GM23338 (cell line): ENCODE results near the gene MPPED1. TPM values are rescaled to one million over a fixed set of nuclear protein-coding genes. Genes with fewer than 3 reads are reported as not detected.

Source experiments
- ATAC-seq: fragments of 200-7000 bp; cut with Tn5 transposase; 3 replicates; pipeline ENCODE4 v1.9.1; 2020
- DNase-seq: peaks from one replicate; pipeline ENCODE4 v3.0.0-alpha.2; 2015; ENCODE audit warnings: low spot score
- H2AFZ ChIP-seq: fragments of 200-600 bp; sonication (generic); 2 replicates; pipeline ENCODE4 v1.8.0; 2016; ENCODE audit warnings: antibody characterized with exemption, mild to moderate bottlenecking, moderate library complexity
- H3F3A ChIP-seq: fragments of 200-600 bp; sonication (generic); replicated peaks from 2 replicates; pipeline ENCODE4 v1.8.0; 2017; ENCODE audit warnings: antibody characterized with exemption, mixed run types, low read depth
- H3K27ac ChIP-seq: fragments of 200-600 bp; sonication (generic); 2 replicates; pipeline ENCODE4 v1.6.1; 2016; ENCODE audit warnings: low read depth
- H3K27me3 ChIP-seq: fragments of 200-600 bp; sonication (generic); 2 replicates; pipeline ENCODE4 v1.8.0; 2016; ENCODE audit warnings: mild to moderate bottlenecking, mixed run types, moderate library complexity; ENCODE audit not compliant: insufficient read depth
- H3K36me3 ChIP-seq: fragments of 200-600 bp; sonication (generic); 2 replicates; pipeline ENCODE4 v1.8.0; 2016; ENCODE audit warnings: mild to moderate bottlenecking; ENCODE audit not compliant: insufficient read depth
- H3K4me1 ChIP-seq: fragments of 200-600 bp; sonication (generic); 2 replicates; pipeline ENCODE4 v1.8.0; 2016; ENCODE audit warnings: mild to moderate bottlenecking, moderate library complexity; ENCODE audit not compliant: insufficient read depth
- H3K4me2 ChIP-seq: fragments of 200-600 bp; sonication (generic); 2 replicates; pipeline ENCODE4 v1.7.1; 2017; ENCODE audit warnings: mixed run types
- H3K4me3 ChIP-seq: fragments of 200-600 bp; sonication (generic); 2 replicates; pipeline ENCODE4 v1.6.1; 2016; ENCODE audit warnings: mixed run types
- H3K79me2 ChIP-seq: fragments of 200-600 bp; sonication (generic); replicated peaks from 2 replicates; pipeline ENCODE4 v1.8.0; 2017; ENCODE audit warnings: mild to moderate bottlenecking; ENCODE audit not compliant: insufficient read depth
- H3K9me2 ChIP-seq: fragments of 200-600 bp; sonication (generic); 2 replicates; pipeline ENCODE4 v1.8.0; 2017; ENCODE audit not compliant: insufficient read depth
- H4K20me1 ChIP-seq: fragments of 200-600 bp; sonication (generic); replicated peaks from 2 replicates; pipeline ENCODE4 v1.8.0; 2017; ENCODE audit warnings: mild to moderate bottlenecking; ENCODE audit not compliant: insufficient read depth
- H3K27ac Mint-ChIP-seq: 2 replicates; pipeline ENCODE4 v1.8.0; 2020; ENCODE audit warnings: inconsistent platforms, mild to moderate bottlenecking, moderate library complexity, mixed read lengths
- H3K27me3 Mint-ChIP-seq: 3 replicates; pipeline ENCODE4 v1.8.0; 2022; ENCODE audit warnings: low read depth, mild to moderate bottlenecking, moderate library complexity, mixed read lengths, inconsistent platforms; ENCODE audit not compliant: insufficient read depth, poor library complexity
- H3K36me3 Mint-ChIP-seq: 3 replicates; pipeline ENCODE4 v1.8.0; 2021; ENCODE audit warnings: low read depth, mild to moderate bottlenecking, inconsistent platforms, moderate library complexity, mixed read lengths
- H3K4me1 Mint-ChIP-seq: 3 replicates; pipeline ENCODE4 v1.8.0; 2020; ENCODE audit warnings: mild to moderate bottlenecking, inconsistent platforms, mixed read lengths
- H3K4me3 Mint-ChIP-seq: 3 replicates; pipeline ENCODE4 v1.8.0; 2021; ENCODE audit warnings: moderate library complexity, mild to moderate bottlenecking, inconsistent platforms, mixed read lengths
- H3K9me3 Mint-ChIP-seq: 3 replicates; pipeline ENCODE4 v1.8.0; 2020; ENCODE audit warnings: moderate library complexity, mild to moderate bottlenecking, inconsistent platforms, mixed read lengths
- CREB1 ChIP-seq: fragments of 250-450 bp; sonication (Bioruptor Pico); IDR thresholded peaks from 2 replicates; pipeline ENCODE4 v1.5.0; 2020; ENCODE audit warnings: low read depth, mild to moderate bottlenecking, moderate library complexity
- CTCF ChIP-seq, 2 experiments: fragments of 200-600 bp in 1 of 2; sonication (generic) in 1 of 2; conservative IDR thresholded peaks; 2 replicates each; pipeline versions ENCODE4 v1.5.1 to v1.6.1; 2016 to 2017; ENCODE audit warnings: antibody characterized with exemption in 2 of 2, low read depth in 2 of 2, mild to moderate bottlenecking in 2 of 2, moderate library complexity in 1 of 2
- ETS1 ChIP-seq: IDR thresholded peaks from 2 replicates; pipeline ENCODE4 v1.6.1; 2016; ENCODE audit warnings: antibody characterized with exemption
- EZH2 ChIP-seq: fragments of 200-600 bp; sonication (generic); IDR thresholded peaks from one replicate; pipeline ENCODE4 v1.8.0; 2017; ENCODE audit warnings: antibody characterized with exemption, mild to moderate bottlenecking, low read depth; ENCODE audit not compliant: unreplicated experiment
- EZH2phosphoT487 ChIP-seq: fragments of 200-600 bp; sonication (generic); IDR thresholded peaks from one replicate; pipeline ENCODE4 v1.8.1; 2018; ENCODE audit warnings: antibody characterized with exemption; ENCODE audit not compliant: unreplicated experiment
- JUNB ChIP-seq: IDR thresholded peaks from one replicate; pipeline ENCODE4 v1.6.1; 2016; ENCODE audit warnings: antibody characterized with exemption; ENCODE audit not compliant: unreplicated experiment
- NANOG ChIP-seq: IDR thresholded peaks from 2 replicates; pipeline ENCODE4 v1.6.1; 2016; ENCODE audit warnings: antibody characterized with exemption, borderline replicate concordance
- POLR2AphosphoS5 ChIP-seq: IDR thresholded peaks from 2 replicates; pipeline ENCODE4 v1.6.1; 2016; ENCODE audit warnings: antibody characterized with exemption, low read depth
- REST ChIP-seq: IDR thresholded peaks from one replicate; pipeline ENCODE4 v1.6.1; 2018; ENCODE audit warnings: antibody characterized with exemption; ENCODE audit not compliant: unreplicated experiment
- STAT1 ChIP-seq: IDR thresholded peaks from one replicate; pipeline ENCODE4 v1.6.1; 2016; ENCODE audit warnings: antibody characterized with exemption; ENCODE audit not compliant: unreplicated experiment
- ZNF114 ChIP-seq: fragments of 250-450 bp; sonication (Bioruptor Pico); IDR thresholded peaks from 2 replicates; pipeline ENCODE4 v1.5.0; 2020; ENCODE audit warnings: mild to moderate bottlenecking, moderate library complexity
- ZNF331 ChIP-seq: fragments of 250-450 bp; sonication (Bioruptor Pico); IDR thresholded peaks from 2 replicates; pipeline ENCODE4 v1.5.0; 2020; ENCODE audit warnings: low read depth, mild to moderate bottlenecking, moderate library complexity
- ZNF462 ChIP-seq: fragments of 250-450 bp; sonication (Bioruptor Pico); IDR thresholded peaks from 2 replicates; pipeline ENCODE4 v1.5.0; 2020; ENCODE audit warnings: mild to moderate bottlenecking, moderate library complexity
- polyA plus RNA-seq: library from polyadenylated mRNA; unstranded; fragments of >200 nt; fragmentation: Nextera tagmentation; extraction: Ambion mirVana; gene quantifications from 2 replicates; pipeline ENCODE4 v1.2.1, GENCODE V29; 2016
- total RNA-seq: library from RNA; depleted of rRNA; stranded (reverse); fragments of >200 nt; shearing (Covaris generic); gene quantifications from 2 replicates; pipeline ENCODE4 v1.2.3, GENCODE V29; 2014

MPPED1 gene
- total and polyA plus RNA-seq, 2 experiments from 2014 or later, result 0.56 TPM; not detected in 1

- Histone ChIP-seq H3K4me3 (no peak overlapping the region), H3F3A (no peaks in the 10 kb centered on the region), H4K20me1 (no peaks in the 10 kb centered on the region), H3K27me3 (no peaks in the 10 kb centered on the region), H3K27ac (no peak overlapping the region), H2AFZ (no peak overlapping the region), H3K4me2 (no peak overlapping the region), H3K79me2 (no peaks in the 10 kb centered on the region), H3K36me3 (no peaks in the 10 kb centered on the region), H3K9me2 (no peaks in the 10 kb centered on the region), H3K4me1 (peaks cover 10% of the 10 kb centered on the region; the same call in 1 of the 2 replicates)
- Mint-ChIP-seq H3K9me3 (no peaks in the 10 kb centered on the region), H3K27me3 (peaks cover 11% of the 10 kb centered on the region), H3K4me1 (peaks cover 13% of the 10 kb centered on the region), H3K4me3 (no peak overlapping the region), H3K36me3 (no peaks in the 10 kb centered on the region), H3K27ac (no peak overlapping the region)
- TF ChIP-seq REST, result no peak
- TF ChIP-seq EZH2, result no peak
- no peak for TF ChIP-seq JUNB
- TF ChIP-seq ZNF331, result no peak
- TF ChIP-seq ETS1, result no peak
- TF ChIP-seq ZNF462 (CRISPR knock-in tag), result no peak
- TF ChIP-seq CTCF (conservative IDR thresholded peaks at IDR 0.05; ENCODE audit: low read depth in 2 of 2), result no peak
- TF ChIP-seq STAT1, result no peak
- no peak for TF ChIP-seq ZNF114
- no peak for TF ChIP-seq POLR2AphosphoS5
- no peak for TF ChIP-seq CREB1 (CRISPR knock-in tag)
- TF ChIP-seq EZH2phosphoT487, result no peak
- no peak for TF ChIP-seq NANOG
- DNase-seq (no peak), ATAC-seq (no peak)
Measured at GRCh38 chr22:43484227-43484626, 72.4 kb downstream of the MPPED1 start.
